Fibroblast of pulmonary artery (primary cell): ENCODE data around the gene MEAF6.

Experiments
- DNase-seq: peaks from one replicate; pipeline ENCODE4 v3.0.0-alpha.2; 2010; ENCODE audit warnings: low read depth
- H3K4me3 ChIP-seq: replicated peaks from 2 replicates; pipeline ENCODE4 v1.5.1; 2011; ENCODE audit warnings: low read depth, mild to moderate bottlenecking, control low read depth, low read length, moderate library complexity
- CTCF ChIP-seq: IDR thresholded peaks from 2 replicates; pipeline ENCODE4 v1.5.1; 2011; ENCODE audit warnings: mild to moderate bottlenecking, control low read depth, low read length, inconsistent platforms; ENCODE audit errors: missing control alignments

MEAF6 gene

GRCh38 chr1:37502104-37502503, 12.5 kb downstream of the MEAF6 start:
- no peak for DNase-seq
- TF ChIP-seq CTCF = no peak
- H3K4me3 ChIP-seq = no peak overlapping the region

- no peak overlapping the region for H3K4me3 ChIP-seq
- no peak for TF ChIP-seq CTCF
- DNase-seq = no peak
Measured at GRCh38 chr1:37501661-37502060, 12.9 kb downstream of the MEAF6 start.

GRCh38 chr1:37498872-37499617, 15.5 kb downstream of the MEAF6 start:
- TF ChIP-seq CTCF = no peak
- no peak overlapping the region for H3K4me3 ChIP-seq
- peak; percentile 73 for DNase-seq

- DNase-seq = no peak
- no peak for TF ChIP-seq CTCF
- no peak overlapping the region for H3K4me3 ChIP-seq
Measured at GRCh38 chr1:37497832-37498231, 16.7 kb downstream of the MEAF6 start.

- DNase-seq = no peak
- no peak overlapping the region for H3K4me3 ChIP-seq
- TF ChIP-seq CTCF = no peak
Measured at GRCh38 chr1:37495875-37496274, 18.7 kb downstream of the MEAF6 start.

GRCh38 chr1:37493336-37494098, 21.0 kb downstream of the MEAF6 start:
- H3K4me3 ChIP-seq = no peak overlapping the region
- DNase-seq = no peak
- TF ChIP-seq CTCF = no peak
